SIG-M5 treated with dmso at 0.1 percent for 504 hours (cell line): ENCODE data around the gene CMSS1.

Source experiments
- DNase-seq: peaks from one replicate; lab custom pipeline; 2025; ENCODE audit not compliant: unreplicated experiment; lab: John Stamatoyannopoulos, UW

The CMSS1 gene

DNA sequence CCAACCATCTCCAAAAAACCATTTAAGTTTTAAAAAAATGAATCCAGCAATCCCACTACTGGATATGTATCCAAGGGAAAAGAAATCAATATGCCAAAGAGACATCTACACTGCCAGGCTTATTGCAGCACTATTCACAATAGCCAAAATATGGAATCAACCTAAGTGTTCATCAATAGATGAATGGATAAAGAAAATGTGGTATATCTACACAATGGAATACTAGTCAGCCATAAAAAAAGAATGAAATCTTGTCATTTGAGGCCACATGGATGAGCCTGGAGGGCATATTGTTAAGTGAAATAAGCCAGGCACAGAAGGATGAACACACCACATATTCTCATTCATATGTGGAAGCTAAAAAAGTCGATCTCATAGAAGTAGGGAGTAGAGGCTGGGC lies 160.6 kb downstream of the CMSS1 start:
- DNase-seq = no peak

DNA sequence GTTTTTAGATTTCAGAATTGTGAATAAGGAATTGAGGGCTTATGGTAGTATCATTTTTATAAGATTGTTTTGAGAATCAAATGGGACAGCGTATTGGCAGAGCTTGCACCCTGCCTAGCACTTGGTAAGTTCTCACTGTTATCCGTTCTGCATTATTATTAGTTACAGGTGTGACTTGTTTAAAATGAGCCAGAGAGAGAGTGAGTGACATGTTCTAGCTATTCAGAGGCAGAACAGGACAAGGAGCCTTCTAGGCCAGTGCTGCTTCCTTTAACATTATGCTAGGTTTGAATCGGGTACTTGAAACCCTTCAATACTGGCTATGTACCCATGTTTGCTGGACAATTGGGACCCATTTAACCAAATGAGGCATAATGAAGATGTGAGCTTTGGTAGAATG lies 162.9 kb downstream of the CMSS1 start:
- DNase-seq = no peak

DNA sequence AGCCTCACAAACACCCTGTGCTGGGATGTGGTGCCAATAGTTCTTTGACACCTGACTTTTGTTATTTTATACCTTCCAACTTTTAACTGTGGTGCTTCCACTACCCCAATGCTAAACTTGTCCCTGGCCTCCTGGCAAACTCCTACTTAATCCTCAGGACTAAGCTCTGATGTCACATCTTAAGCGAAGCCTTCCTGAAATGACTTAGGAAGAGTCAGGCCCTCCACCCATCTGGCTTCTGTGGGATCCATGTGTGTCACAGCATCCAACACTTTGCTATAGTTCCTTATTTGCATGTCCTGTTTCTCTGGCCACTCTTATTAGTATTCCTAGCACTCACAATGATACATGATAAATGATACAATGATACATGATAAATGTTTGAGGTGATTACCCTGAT lies 163.5 kb downstream of the CMSS1 start:
- DNase-seq = no peak

DNA sequence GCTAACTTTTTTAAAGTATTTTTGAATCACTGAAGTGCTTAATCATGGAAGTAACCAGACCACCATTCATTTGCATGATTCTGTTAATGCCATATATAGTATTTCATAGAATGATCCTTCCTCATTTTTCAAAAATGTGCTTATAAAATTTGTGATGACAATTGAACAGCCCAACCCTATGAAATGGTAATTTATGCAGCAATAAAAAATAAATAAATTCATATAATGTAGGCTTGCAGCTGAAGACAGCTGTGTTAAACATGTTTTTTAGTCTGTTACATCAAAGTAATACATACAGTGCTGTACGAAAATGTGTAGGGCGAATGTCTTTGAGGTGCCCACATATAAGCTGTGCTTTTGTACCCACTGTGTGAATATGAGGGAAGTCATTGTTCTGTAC lies 165.0 kb downstream of the CMSS1 start:
- DNase-seq = no peak

DNA sequence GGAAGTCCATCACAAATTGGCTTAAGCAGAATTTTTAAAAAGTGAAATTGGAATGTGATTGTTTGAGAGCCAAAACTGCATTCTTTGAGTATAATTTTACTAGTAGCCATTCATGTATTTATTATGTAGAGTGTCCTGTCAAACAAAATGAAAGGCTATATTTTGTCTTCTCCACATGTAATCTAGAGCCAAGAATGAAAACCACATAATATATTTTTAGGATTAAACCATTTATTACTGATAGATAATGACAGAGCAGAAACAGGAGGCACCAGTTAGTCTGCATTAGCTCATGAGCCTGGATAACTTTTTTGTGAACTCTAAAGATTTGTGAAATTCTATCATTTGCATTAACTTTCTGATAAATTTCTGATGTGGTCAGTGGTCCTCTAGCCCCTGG lies 166.5 kb downstream of the CMSS1 start:
- no peak for DNase-seq

DNA sequence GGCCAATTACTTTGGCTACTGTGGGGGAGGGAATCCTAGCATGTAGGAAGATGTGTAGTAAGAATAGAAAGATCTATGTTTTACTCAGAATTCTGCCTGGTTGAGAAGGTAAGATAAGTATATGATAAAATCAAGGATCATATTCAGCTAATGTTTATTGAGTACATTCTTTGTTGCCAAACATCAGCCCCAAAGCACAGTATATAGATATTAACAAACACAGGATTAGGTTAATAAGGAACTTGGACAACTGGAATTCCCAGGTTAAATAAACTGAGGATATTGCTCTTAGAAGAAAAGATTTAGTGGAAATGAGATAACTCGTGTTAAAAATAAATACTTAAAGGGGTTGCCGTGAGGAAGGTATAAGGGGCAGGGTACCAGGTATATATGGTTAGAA lies 167.0 kb downstream of the CMSS1 start:
- DNase-seq = no peak

DNA sequence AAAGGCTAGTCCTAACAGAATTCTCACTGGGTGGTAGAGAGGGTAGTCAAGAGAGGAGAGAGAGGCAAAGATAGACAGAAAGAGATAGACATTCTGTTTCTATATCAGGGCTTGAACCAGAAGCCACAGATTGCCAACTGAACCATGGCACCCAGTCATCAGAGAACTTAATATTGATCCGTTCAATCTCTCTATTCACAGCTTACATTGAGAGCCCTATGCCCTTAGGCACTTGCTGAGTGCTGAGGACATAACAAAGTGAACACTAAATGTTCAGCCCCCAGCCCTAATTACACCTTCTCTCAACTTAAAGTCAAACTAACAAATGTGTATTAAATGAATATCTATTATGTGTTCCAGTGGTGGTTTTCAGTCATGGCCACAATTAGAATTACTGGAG lies 172.5 kb downstream of the CMSS1 start:
- DNase-seq = no peak

DNA sequence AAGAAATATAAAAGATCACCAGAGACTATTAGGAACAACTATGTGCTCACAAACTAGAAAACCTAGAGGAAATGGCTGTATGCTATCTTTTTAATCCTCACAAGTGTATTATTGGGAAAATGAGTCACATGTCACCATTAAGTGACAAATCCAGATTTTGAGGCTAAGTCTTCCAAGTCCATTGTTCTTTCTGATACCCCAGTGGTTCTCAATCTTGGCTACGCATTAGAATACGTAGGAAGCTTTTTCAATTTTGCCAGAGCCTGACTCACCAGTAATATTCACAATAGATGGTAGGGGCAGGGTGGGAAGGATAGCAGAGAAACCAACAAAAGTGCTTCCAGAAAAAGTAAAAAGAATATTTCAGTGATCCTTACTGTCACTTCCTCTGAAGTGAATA lies 179.6 kb downstream of the CMSS1 start:
- DNase-seq = no peak

DNA sequence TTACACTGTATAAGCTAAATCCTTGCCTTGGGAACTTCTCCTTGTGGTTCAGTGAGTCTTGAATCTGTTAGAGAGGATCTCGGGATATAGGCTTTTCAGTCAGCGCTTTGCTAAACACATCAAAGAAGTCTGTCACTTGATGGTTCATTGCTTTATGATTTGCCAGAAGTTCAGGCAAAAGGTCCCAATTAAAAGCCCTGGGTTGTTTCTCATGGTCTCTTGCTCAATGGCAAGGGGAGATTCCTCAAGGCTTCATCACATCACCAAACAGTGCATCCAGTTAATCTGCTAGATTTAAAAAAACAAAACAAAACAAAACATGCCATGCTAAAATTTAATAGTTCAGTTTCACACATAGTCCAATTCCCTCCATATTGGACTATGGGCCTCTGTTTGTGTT lies 181.9 kb downstream of the CMSS1 start:
- DNase-seq = no peak

DNA sequence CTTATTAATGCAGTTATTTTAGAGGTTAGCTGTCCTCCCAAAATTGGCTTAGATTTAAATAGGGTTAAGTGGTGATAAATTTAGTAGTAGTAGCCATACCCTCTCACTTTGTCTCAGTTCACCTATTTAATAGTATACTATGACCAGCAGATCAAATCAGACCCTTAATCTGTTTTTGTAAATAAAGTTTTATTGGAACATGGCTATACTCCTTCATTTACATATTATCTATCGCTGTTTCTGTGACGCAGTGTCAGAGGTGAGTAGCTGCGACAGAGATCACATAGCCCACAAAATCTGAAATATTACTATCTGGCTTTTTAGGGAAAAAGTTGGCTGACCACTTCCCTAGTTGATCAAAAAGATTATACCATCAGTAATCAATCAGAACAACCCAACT lies 183.4 kb downstream of the CMSS1 start:
- DNase-seq = no peak

DNA sequence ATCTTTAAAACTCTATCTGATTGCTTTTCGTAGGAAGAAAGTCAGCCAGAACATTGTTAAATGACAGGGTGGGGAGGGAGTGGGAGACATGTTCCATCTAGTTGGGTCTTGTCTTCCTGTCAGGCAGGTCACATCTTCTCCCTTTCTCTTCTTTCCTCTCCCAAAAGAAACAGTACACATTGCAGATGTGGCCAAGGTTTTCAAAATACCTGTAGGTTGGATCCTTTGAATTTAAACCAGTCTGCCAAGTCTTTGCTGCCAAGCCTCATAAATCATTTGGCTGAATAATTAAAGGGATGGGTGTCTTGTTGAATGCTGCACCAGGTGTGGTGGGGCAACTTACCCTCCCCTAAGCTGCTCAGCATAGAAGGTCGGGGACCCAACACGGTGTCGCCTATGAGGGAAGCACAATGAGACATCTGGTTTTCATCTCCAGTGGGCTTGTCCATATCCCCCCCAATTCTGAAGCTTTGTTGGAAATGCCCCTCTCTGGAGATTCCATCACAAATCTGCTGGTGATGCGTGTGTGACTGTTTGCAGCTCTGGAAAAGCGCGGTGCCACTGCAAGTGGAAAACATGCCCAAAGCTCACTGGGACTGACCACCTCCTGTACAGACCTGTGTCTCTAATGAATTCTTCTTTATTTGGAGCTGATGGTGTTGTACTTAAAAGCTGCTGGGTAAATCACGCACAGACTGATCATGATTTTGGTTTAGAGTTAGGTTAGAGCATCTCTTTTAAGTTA lies 184.0 kb downstream of the CMSS1 start:
- DNase-seq = no peak

DNA sequence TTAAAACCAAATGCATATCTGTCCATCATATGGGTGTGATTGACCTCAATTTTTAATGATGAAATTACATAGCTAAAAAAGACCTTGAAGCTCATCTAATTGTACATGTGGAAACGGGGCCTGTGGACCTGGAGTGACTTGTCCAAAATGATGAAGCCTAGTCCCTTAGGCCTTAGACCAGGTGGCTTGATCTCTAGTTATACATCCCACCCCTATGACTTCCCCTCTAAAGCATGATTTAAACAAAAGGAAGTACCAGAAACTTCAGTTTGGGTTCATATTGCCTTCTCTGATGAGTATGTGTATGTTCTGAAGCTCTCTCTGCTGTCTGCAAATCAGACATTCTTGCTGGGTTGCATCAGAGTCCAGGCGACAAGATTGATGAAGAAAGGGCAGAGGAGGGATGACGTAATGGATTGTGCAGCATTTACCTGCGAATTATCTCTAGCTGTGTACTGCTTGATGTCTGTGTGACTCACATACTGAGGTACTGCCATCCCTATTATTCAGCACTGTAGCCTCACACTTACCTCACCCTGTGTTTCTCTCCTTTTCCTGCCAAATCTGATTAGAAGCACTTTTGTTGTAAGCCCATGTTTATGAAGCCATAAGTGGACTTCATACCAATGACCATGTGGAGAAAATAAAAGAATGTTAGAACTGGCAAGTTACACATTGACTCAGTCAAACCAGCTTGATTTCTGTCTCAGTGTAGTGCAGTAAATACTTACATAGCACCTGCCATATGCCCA lies 185.1 kb downstream of the CMSS1 start:
- DNase-seq = peak; percentile 65

DNA sequence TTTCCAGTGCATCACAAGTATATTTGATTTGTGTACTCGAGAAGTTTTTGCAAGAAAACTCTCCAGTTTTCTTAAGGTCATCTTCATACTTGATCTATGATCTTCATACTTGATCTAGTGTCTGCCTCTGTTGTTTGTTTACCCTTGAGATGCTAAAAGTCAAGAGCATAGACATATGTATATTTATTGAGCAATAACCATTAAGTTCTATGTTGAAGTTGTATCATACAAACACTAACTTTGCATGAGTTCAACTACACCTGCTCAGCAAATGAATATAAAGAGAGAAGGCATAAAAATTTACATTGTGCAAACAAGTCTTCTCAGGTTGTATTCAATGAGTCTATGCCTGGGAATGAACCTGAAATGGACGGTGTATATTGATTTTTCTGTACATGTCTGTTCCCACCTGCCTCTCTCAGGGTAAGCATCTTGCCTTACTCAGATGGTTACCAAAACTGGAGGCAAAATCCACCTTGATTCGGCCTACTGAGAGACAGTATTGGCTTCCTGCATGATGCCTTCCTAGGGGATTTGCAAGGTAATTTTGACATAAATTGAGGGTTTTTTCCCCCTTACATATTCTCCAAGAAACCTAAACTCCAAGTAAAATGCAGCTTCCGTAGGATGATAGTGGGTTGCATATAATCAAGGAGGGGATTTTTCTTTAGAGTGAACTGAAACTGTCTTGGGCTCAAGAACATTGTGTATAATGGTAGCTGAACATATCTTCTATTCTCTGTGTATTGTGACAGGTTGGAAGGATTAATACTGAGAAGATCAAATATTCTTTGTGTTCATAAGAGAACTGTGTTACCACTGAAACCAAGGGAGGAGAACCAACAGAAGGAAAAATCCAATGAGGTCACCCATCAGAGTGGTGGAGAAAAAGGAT lies 186.2 kb downstream of the CMSS1 start:
- no peak for DNase-seq

DNA sequence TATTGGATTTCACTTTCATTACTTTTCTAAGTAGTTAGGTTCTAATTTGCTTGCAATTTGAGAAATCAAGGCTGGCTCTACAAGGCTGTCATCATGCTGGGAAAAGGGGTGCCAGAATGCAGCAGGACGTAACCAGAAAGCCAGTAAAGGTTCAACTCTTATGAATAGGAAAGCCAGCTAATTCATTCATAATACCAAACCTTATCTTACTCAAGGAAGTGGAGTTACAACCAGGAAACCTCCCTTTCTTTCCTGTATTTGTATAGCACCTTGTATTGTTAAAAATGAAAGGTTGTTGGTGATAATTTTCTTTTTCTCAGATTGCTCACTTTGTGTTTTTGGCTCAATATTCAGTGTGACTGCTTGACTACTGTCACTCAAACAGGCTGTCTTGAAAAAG lies 187.3 kb downstream of the CMSS1 start:
- DNase-seq = no peak

DNA sequence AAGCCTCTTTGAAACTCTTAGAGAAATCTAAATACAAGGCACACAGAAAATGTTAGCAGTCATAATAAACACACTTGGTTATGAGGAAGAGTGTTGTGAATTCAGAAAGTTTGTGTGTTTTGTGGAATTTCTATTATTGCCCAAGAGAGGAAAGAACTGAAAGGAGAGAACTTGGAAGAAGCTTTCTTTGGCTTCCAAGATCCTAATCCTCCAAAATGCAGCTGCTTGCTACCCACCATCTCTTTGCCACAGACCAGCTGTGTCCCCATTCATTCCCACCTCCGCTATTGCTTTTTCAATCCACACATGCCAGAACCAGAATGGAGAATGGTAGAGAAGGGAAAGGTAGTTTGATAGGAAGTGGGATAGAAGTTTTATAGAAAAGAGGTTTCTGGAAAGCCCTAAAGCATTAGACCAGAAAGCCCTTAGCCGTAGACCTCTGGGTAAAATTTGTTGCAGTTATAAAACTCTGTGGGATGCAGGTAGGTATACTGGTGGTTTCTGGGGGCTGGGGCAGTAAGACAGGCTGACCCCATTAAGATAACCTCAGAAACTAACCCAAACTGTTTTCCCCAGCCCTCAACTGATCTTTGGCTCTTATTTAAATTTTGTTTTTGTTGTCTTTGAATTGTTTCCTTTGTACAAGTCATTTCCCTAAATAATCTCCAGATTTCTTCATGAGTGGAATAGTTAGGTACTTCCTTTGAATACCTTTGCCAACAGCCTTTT lies 188.2 kb downstream of the CMSS1 start:
- no peak for DNase-seq

DNA sequence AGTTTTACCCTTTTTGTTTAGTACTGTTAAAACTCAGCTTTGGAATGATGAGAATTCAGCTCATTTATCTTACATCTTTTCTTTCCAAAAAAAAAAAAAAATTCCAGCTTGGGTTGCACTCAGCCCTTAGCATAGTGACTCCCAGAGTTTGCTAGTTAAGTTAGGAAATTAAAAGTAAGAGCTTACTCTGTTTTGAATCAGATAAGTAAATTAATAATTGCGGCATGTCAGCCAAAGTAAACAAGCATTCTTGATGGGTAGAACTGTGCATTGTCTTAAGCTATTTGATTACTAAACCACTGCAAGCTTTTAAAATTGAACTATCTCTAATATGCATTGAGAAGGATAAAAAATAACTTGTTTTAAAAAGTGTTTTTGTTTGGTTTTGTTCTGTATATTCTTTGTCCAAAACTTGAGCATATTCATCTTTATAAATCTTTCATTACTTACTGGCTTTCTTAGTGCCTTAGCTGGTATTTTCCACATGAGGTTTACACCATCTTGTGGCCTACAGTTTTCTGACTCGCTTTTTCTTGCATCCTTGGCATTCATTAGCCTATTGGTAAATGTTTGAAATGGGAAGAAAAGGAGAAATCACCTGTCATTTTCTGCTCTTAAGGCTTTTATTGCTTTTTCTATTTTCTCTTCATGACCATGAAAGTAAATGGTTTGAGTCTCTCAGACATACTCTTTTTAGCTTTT lies 189.1 kb downstream of the CMSS1 start:
- DNase-seq = no peak

DNA sequence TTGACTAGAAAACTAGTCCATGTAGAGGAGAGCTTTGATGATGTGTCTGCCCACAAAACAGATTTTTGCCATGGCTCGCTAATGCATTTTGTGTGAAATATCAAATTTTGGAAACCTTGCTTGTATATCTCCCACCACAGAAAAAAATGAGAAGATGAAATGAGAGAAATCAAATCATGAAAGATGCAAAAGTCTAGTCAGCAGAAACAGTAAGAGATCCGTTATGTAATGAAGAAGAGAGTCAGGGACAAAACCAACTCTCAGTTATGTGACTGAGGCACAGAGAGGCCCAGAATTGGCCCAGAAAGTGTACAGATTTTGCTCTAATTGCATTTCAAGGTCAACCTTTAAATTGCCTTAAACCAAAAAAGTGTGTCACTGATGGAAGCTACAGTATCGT lies 189.7 kb downstream of the CMSS1 start:
- DNase-seq = no peak

DNA sequence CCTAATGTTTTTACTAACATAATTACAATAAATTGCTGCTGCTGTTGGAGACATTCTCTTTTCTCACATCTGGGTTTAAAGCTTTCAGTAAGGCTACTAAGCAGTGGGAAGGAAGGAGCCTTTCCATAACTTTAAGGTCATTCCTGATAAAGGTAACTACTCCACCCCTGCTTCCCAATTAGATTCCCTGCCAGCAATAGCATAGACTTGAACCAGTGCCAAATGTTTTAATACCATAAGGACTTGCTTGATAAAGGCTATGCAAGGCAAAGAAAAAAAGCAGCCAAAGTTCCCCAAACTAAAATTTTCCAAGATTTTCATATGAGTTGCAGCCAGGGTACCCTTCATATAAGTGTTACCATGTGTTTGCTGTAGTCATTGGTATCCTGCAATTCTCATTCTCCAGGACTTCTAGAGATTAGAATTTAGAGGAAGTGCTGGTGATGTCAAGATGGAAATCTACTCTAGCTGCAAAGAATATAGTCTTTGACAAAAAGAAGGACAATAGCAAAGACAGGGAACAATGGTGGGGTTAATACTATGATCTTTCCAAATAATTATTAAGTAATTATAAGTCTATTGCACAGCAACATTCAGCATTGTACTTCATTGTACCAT lies 190.5 kb downstream of the CMSS1 start:
- DNase-seq = no peak

DNA sequence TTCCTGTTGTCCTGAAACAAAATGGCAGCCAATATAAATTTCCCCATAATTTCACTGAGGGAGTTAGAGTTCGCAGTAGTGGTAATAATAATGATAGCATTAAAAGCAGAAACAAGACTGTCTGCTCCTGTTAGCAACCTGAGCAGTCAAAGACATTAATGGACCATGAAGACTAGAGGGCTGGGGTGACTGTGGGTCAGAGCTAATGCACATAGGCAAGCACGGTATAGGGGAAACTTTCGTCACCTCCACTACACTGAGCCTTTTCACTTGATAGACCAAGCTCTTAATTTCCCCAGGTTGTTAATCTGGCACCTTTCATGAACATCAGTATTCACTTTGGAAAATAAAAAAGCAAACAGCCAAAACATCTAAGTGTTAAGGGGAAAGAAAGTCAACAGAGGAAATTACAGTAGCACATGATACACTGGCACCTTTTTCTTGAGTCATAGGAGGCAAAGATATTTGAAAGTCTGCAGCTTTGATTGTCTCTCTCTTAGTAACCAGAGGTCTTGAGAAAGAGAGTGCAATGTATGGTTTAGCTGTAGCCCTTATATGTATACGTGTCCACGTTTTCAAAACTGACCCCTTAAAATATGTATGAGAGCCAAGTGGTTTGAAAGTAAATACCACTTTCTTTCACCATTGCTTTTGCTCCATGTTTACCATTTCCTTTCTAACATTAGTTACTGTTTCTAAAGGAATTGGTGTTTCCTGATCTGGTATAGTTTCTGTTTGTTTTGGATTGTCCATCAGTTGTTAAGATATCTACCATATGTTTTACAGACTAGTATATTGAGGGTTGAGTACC lies 191.8 kb downstream of the CMSS1 start:
- DNase-seq = no peak
